Measurements from ENCODE around the gene SMARCB1. TPM values are rescaled to one million over a fixed set of nuclear protein-coding genes. Genes with fewer than 3 reads are reported as not detected.

Gene SMARCB1
- total and polyA plus RNA-seq, 2 of the 4 experiments (the other 2 are of a cell fraction) = 110 to 159 TPM

GRCh38 chr22:23789638-23790037, 2.9 kb downstream of the SMARCB1 start:
- Histone ChIP-seq H2BK5ac (ENCODE audit: low read depth, low read length, poor library complexity, severe bottlenecking) (no peak overlapping the region), H2AK9ac (replicated peaks; ENCODE audit: low read depth, low read length, poor library complexity) (no peak overlapping the region), H2BK20ac (ENCODE audit: low read depth, low read length) (no peak overlapping the region), H4K91ac (ENCODE audit: insufficient read depth, low read depth, low read length) (no peak overlapping the region), H3K4me1 (ENCODE audit: control insufficient read depth, insufficient read depth, low read length) (peaks cover 16% of the 10 kb centered on the region), H3K9ac (ENCODE audit: low read depth, low read length) (no peak overlapping the region), H2AFZ (replicated peaks; ENCODE audit: low read length, poor library complexity) (no peak overlapping the region), H2BK120ac (ENCODE audit: low read depth, low read length) (no peak overlapping the region), H3K27ac (ENCODE audit: insufficient read depth, low read length) (no peak overlapping the region), H3K23ac (ENCODE audit: low read depth, low read length) (no peak overlapping the region), H3K9me3 (ENCODE audit: control insufficient read depth, insufficient read depth, low read length) (no peaks in the 10 kb centered on the region), H3K4me3 (ENCODE audit: insufficient read depth, low read depth, low read length) (no peak overlapping the region), H3K56ac (ENCODE audit: extremely low read depth, insufficient read depth, low read length) (no peak overlapping the region), H3K36me3 (ENCODE audit: control insufficient read depth, insufficient read depth, low read length) (peaks cover 32% of the 10 kb centered on the region), H2BK15ac (ENCODE audit: low read depth, low read length) (no peak overlapping the region), H4K8ac (ENCODE audit: low read depth in 2 of 2, low read length in 2 of 2) (no peak overlapping the region), H3K9me1 (ENCODE audit: insufficient read depth, low read length) (peaks cover 17% of the 10 kb centered on the region), H4K5ac (ENCODE audit: low read depth, low read length) (no peak overlapping the region), H3K4ac (ENCODE audit: low read depth, low read length) (no peak overlapping the region), H4K20me1 (ENCODE audit: insufficient read depth, low read length) (peaks cover 62% of the 10 kb centered on the region), H3K79me1 (ENCODE audit: low read depth in 1 of 2, low read length in 2 of 2) (peaks cover 44 to 63% of the 10 kb centered on the region in 2 experiments), H3K27me3 (ENCODE audit: control insufficient read depth, insufficient read depth, low read length) (no peaks in the 10 kb centered on the region), H2AK5ac (ENCODE audit: low read depth, low read length) (no peak overlapping the region), H3K18ac (ENCODE audit: low read depth, low read length) (no peak overlapping the region), H3K4me2 (ENCODE audit: low read depth, low read length) (no peak overlapping the region), H3K14ac (replicated peaks; ENCODE audit: low read depth, low read length) (no peak overlapping the region)
- no peak for DNase-seq
- intact Hi-C loops (cut with micrococcal nuclease) = no loop called here
- in situ Hi-C loops (cut with MboI; ENCODE audit: low sequenced_read_pairs) = no loop called here
- no TSS peak for BruUV-seq (replicated peaks)
- dilution Hi-C loops (cut with HindIII; ENCODE audit: low sequenced_read_pairs, unreplicated experiment) = no loop called here
- no peak for ATAC-seq (ENCODE audit: low read depth)
- ChIA-PET CTCF (interaction anchor here (1.4 kb wide), 1 partner anchor 15 kb away, joined by 4 read pairs; no protein-coding TSS in a partner anchor), POLR2A (ENCODE audit: unreplicated experiment) (interaction anchor here (0.6 kb wide), 1 partner anchor 389 kb away, joined by 3 read pairs; no protein-coding TSS in a partner anchor)
- TF ChIP-seq MXI1 (IDR thresholded peaks at IDR 0.05; ENCODE audit: borderline replicate concordance, low read depth, low read length) (no peak), CTCF (conservative IDR thresholded peaks at IDR 0.05; ENCODE audit: low read depth, low read length) (peak; percentile 26)
- WGBS, 2 experiments (ENCODE audit: extremely low coverage in 2 of 2, insufficient read length in 1 of 2) = 82% methylated on average over 2 of the region's 4 CpGs; no CpG with 5 or more reads in 1 of the 2 experiments
